DND-41 (cell line): ENCODE results near the gene GPX1.
"Not testable (repeated sequence)": the region's sequence is repeated elsewhere in the genome, so short reads cannot be mapped to it uniquely, and the experiment has no call there.

Source experiments
- ATAC-seq: fragments of 200-7000 bp; cut with Tn5 transposase; 3 replicates; pipeline ENCODE4 v1.9.1; 2021; ENCODE audit warnings: low read depth; ENCODE audit not compliant: insufficient read depth
- DNase-seq: peaks from one replicate; pipeline ENCODE4 v3.0.0-alpha.2; 2020
- H2AFZ ChIP-seq: 2 replicates; pipeline ENCODE4 v1.6.0; 2012; ENCODE audit warnings: low read depth, low read length
- H3K27ac ChIP-seq: 2 replicates; pipeline ENCODE4 v1.5.1; 2012; ENCODE audit warnings: low read length, inconsistent platforms
- H3K27me3 ChIP-seq: fragments of 200-600 bp; sonication (generic); 2 replicates; pipeline ENCODE4 v1.6.0; 2012; ENCODE audit warnings: low read length, mild to moderate bottlenecking, inconsistent platforms; ENCODE audit not compliant: insufficient read depth, poor library complexity
- H3K36me3 ChIP-seq: 2 replicates; pipeline ENCODE4 v1.5.1; 2012; ENCODE audit warnings: low read length, inconsistent platforms; ENCODE audit not compliant: insufficient read depth
- H3K4me1 ChIP-seq: 2 replicates; pipeline ENCODE4 v1.5.1; 2012; ENCODE audit warnings: mild to moderate bottlenecking, low read length; ENCODE audit not compliant: insufficient read depth
- H3K4me2 ChIP-seq: 2 replicates; pipeline ENCODE4 v1.6.0; 2012; ENCODE audit warnings: mild to moderate bottlenecking, moderate library complexity, low read length, inconsistent platforms; ENCODE audit not compliant: insufficient read depth
- H3K4me3 ChIP-seq, 2 experiments: fragments of 200-600 bp in 1 of 2; shearing (Covaris generic) in 1 of 2; 2 replicates each; pipeline ENCODE4 v1.5.1; 2012 to 2016; ENCODE audit warnings: inconsistent platforms in 2 of 2, low read length in 2 of 2, mild to moderate bottlenecking in 2 of 2, low read depth in 1 of 2, moderate library complexity in 1 of 2
- H3K79me2 ChIP-seq: 2 replicates; pipeline ENCODE4 v1.6.0; 2012; ENCODE audit warnings: low read length, inconsistent platforms; ENCODE audit not compliant: insufficient read depth
- H3K9ac ChIP-seq: 2 replicates; pipeline ENCODE4 v1.6.0; 2012; ENCODE audit warnings: low read depth, mild to moderate bottlenecking, inconsistent platforms, low read length, moderate library complexity
- H3K9me3 ChIP-seq: 2 replicates; pipeline ENCODE4 v1.5.1; 2012; ENCODE audit warnings: low read length, moderate library complexity, mild to moderate bottlenecking, inconsistent platforms; ENCODE audit not compliant: insufficient read depth, severe bottlenecking
- H4K20me1 ChIP-seq: 2 replicates; pipeline ENCODE4 v1.6.0; 2012; ENCODE audit warnings: low read length; ENCODE audit not compliant: insufficient read depth
- CTCF ChIP-seq: IDR thresholded peaks from 2 replicates; pipeline ENCODE4 v1.5.1; 2012; ENCODE audit warnings: borderline replicate concordance, low read length, moderate library complexity, mild to moderate bottlenecking; ENCODE audit not compliant: poor library complexity, severe bottlenecking; ENCODE audit errors: extremely low read depth
- EZH2 ChIP-seq: IDR thresholded peaks from 3 replicates; pipeline ENCODE4 v1.6.1; 2012; ENCODE audit warnings: borderline replicate concordance, low read depth, mild to moderate bottlenecking, moderate library complexity, low read length, inconsistent platforms; ENCODE audit not compliant: severe bottlenecking

The GPX1 gene

GRCh38 chr3:49401766-49402165, 43.6 kb upstream of the GPX1 start:
- H3K4me2 ChIP-seq: no peak overlapping the region
- ATAC-seq (no peak), DNase-seq (no peak)
- H3K79me2 ChIP-seq: peaks cover 98% of the 10 kb centered on the region
- peaks cover 87% of the 10 kb centered on the region for H4K20me1 ChIP-seq
- no peak overlapping the region for H3K9ac ChIP-seq
- H3K4me3 ChIP-seq: no peak overlapping the region
- H3K27me3 ChIP-seq: no peaks in the 10 kb centered on the region
- H2AFZ ChIP-seq: no peak overlapping the region
- H3K27ac ChIP-seq: peak overlapping the region; percentile 21; the same call in 1 of the 2 replicates
- TF ChIP-seq EZH2 (no peak), CTCF (no peak)
- 0 out of 2 replicates have a peak, but pooled peaks cover under 1% of the 10 kb centered on the region for H3K4me1 ChIP-seq
- H3K36me3 ChIP-seq: peaks cover 57% of the 10 kb centered on the region
- H3K9me3 ChIP-seq: no peaks in the 10 kb centered on the region

DNA sequence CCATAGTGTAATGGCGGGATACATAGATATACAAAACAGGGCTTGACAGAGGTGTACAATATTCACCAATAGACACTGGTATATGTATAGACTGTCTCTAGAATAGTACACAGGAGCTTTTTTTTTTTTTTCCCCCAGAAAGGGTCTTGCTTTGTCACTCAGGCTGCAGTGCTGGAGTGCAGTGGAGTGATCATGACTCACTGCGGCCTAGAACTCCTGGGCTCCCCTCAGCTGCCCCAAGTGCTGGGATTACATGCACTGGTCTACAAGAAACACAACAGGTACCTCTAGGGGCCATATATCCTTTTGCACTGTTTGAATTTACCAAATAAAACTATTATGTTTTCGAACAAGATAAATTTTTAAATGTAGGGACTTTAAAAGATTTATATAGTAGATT, 41.3 kb upstream of the GPX1 start:
- Histone ChIP-seq H3K36me3 (peaks cover 70% of the 10 kb centered on the region), H3K9me3 (no peaks in the 10 kb centered on the region), H3K4me1 (no peaks in the 10 kb centered on the region)

DNA sequence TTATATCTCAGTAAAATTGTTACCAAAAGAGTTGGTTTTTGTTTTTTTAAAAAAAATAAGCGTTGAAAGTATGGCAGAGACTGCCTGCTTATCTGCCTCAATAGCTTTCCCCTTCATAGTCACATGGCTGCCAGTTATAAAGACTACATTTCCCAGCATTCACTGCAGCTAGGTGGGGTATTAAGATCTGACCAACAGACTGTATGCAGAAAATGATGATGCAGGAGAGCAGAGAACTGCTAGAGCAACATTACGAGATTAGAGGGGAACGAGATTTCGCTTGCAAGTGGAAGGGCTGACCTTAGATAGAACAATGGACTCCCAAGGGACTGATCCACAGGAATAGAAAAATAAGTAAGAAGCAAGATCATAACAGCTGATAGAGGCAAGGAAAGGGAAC, 39.3 kb upstream of the GPX1 start:
- Histone ChIP-seq H3K4me3 (no peak overlapping the region), H3K4me1 (no peaks in the 10 kb centered on the region), H3K27ac (no peak overlapping the region), H2AFZ (no peak overlapping the region), H3K9ac (no peak overlapping the region), H3K27me3 (no peaks in the 10 kb centered on the region), H3K4me2 (no peak overlapping the region), H3K79me2 (peaks cover 97% of the 10 kb centered on the region), H3K36me3 (peaks cover 64% of the 10 kb centered on the region), H4K20me1 (peaks cover 88% of the 10 kb centered on the region), H3K9me3 (no peaks in the 10 kb centered on the region)
- peak; percentile 66; the same call in 2 of the 3 replicates for ATAC-seq
- TF ChIP-seq EZH2 (no peak), CTCF (no peak)
- DNase-seq: no peak

More for the DNA sequence above, 41.3 kb upstream of the GPX1 start:
- no peak overlapping the region for H3K9ac ChIP-seq
- TF ChIP-seq EZH2: no peak
- TF ChIP-seq CTCF: no peak
- H3K4me3 ChIP-seq: no peak overlapping the region
- DNase-seq (no peak), ATAC-seq (no peak)
- H3K27me3 ChIP-seq: no peaks in the 10 kb centered on the region
- peaks cover 98% of the 10 kb centered on the region for H3K79me2 ChIP-seq
- no peak overlapping the region for H3K27ac ChIP-seq
- no peak overlapping the region for H3K4me2 ChIP-seq
- peaks cover 93% of the 10 kb centered on the region for H4K20me1 ChIP-seq
- no peak overlapping the region for H2AFZ ChIP-seq

DNA sequence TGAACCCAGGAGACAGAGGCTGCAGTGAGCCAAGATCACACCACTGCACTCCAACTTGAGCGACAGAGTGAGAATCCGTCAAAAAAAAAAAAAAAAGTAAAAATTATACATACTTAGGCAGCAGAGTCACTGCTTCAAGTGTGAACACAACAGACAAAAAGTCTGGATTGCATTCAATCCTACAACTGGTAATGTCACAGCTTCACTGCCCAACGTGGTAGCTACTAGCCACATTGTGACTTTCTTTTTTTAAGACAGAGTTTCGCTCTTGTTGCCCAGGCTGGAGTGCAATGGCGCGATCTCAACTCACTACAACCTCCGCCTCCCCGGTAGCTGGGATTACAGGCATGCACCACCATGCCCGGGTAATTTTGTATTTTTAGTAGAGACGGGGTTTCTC, 33.2 kb upstream of the GPX1 start:
- H3K27me3 ChIP-seq, H3K27ac ChIP-seq, ATAC-seq, H3K9ac ChIP-seq, H3K4me2 ChIP-seq, H3K4me3 ChIP-seq, H2AFZ ChIP-seq, DNase-seq, H3K9me3 ChIP-seq, H3K4me1 ChIP-seq: not testable (repeated sequence)
- H3K79me2 ChIP-seq: peaks cover 97% of the 10 kb centered on the region
- peaks cover 37% of the 10 kb centered on the region for H3K36me3 ChIP-seq
- peaks cover 88% of the 10 kb centered on the region for H4K20me1 ChIP-seq
